H9 (cell line): ENCODE measurements around the gene DDX24. TPM values are rescaled to one million over a fixed set of nuclear protein-coding genes. Genes with fewer than 3 reads are reported as not detected.
A peak's percentile ranks its signal among the peaks of the same experiment; 100 is the strongest.

ENCODE experiments used
- DNase-seq: peaks from one replicate; pipeline ENCODE4 v3.0.0-alpha.2; 2017
- H2AFZ ChIP-seq: one replicate; pipeline ENCODE4 v1.6.1; 2013; ENCODE audit warnings: mild to moderate bottlenecking, low read length, control low read depth, moderate library complexity
- H2AK5ac ChIP-seq: 2 replicates; pipeline ENCODE4 v1.6.1; 2013; ENCODE audit warnings: low read length, control low read depth, mixed read lengths; ENCODE audit not compliant: insufficient read length
- H2BK120ac ChIP-seq: one replicate; pipeline ENCODE4 v1.6.1; 2013; ENCODE audit warnings: low read depth, mild to moderate bottlenecking, low read length, control low read depth, inconsistent platforms; ENCODE audit not compliant: poor library complexity, severe bottlenecking
- H2BK12ac ChIP-seq: 2 replicates; pipeline ENCODE4 v1.6.1; 2013; ENCODE audit warnings: low read length, control low read depth, mixed read lengths, low read depth; ENCODE audit not compliant: insufficient read length
- H2BK15ac ChIP-seq: 2 replicates; pipeline ENCODE4 v1.6.1; 2013; ENCODE audit warnings: low read depth, low read length, control low read depth
- H2BK20ac ChIP-seq: one replicate; pipeline ENCODE4 v1.6.1; 2013; ENCODE audit warnings: low read depth, mild to moderate bottlenecking, low read length, control low read depth, inconsistent platforms; ENCODE audit not compliant: poor library complexity, severe bottlenecking
- H2BK5ac ChIP-seq: 2 replicates; pipeline ENCODE4 v1.6.1; 2013; ENCODE audit warnings: low read length, control low read depth, mixed read lengths; ENCODE audit not compliant: insufficient read length
- H3K14ac ChIP-seq: 2 replicates; pipeline ENCODE4 v1.6.1; 2013; ENCODE audit warnings: low read length, control low read depth; ENCODE audit not compliant: insufficient read depth
- H3K18ac ChIP-seq: 2 replicates; pipeline ENCODE4 v1.6.1; 2013; ENCODE audit warnings: low read depth, mild to moderate bottlenecking, mixed read lengths, low read length, control low read depth; ENCODE audit not compliant: insufficient read length
- H3K23ac ChIP-seq: 2 replicates; pipeline ENCODE4 v1.6.1; 2013; ENCODE audit warnings: low read length, control low read depth, mixed read lengths, low read depth; ENCODE audit not compliant: insufficient read length
- H3K23me2 ChIP-seq: 2 replicates; pipeline ENCODE4 v1.6.1; 2013; ENCODE audit warnings: low read depth, mild to moderate bottlenecking, mixed read lengths, low read length, control low read depth; ENCODE audit not compliant: insufficient read length, poor library complexity, severe bottlenecking
- H3K27ac ChIP-seq: 2 replicates; pipeline ENCODE4 v1.5.1; 2013; ENCODE audit warnings: low read length, control low read depth, mixed read lengths, low read depth; ENCODE audit not compliant: insufficient read length
- H3K27me3 ChIP-seq: 2 replicates; pipeline ENCODE4 v1.6.1; 2013; ENCODE audit warnings: low read length, control low read depth, inconsistent platforms; ENCODE audit not compliant: insufficient read depth
- H3K4ac ChIP-seq: 2 replicates; pipeline ENCODE4 v1.6.1; 2013; ENCODE audit warnings: low read depth, mild to moderate bottlenecking, control low read depth, inconsistent platforms, low read length, moderate library complexity
- H3K4me1 ChIP-seq: 2 replicates; pipeline ENCODE4 v1.6.1; 2013; ENCODE audit warnings: low read length, control low read depth, inconsistent platforms; ENCODE audit not compliant: insufficient read depth
- H3K4me2 ChIP-seq: 2 replicates; pipeline ENCODE4 v1.6.1; 2013; ENCODE audit warnings: low read length, control low read depth, mixed read lengths; ENCODE audit not compliant: insufficient read length, insufficient read depth
- H3K56ac ChIP-seq: 2 replicates; pipeline ENCODE4 v1.6.1; 2013; ENCODE audit warnings: low read depth, mild to moderate bottlenecking, mixed read lengths, low read length, control low read depth; ENCODE audit not compliant: insufficient read length
- H3K79me1 ChIP-seq: 2 replicates; pipeline ENCODE4 v1.6.1; 2013; ENCODE audit warnings: low read depth, mild to moderate bottlenecking, moderate library complexity, low read length, control low read depth, inconsistent platforms; ENCODE audit not compliant: insufficient read depth, poor library complexity, severe bottlenecking
- H3K79me2 ChIP-seq: 2 replicates; pipeline ENCODE4 v1.6.1; 2013; ENCODE audit warnings: low read length, control low read depth, inconsistent platforms; ENCODE audit not compliant: insufficient read depth
- H3K9ac ChIP-seq: 2 replicates; pipeline ENCODE4 v1.6.1; 2013; ENCODE audit warnings: low read length, control low read depth, mixed read lengths; ENCODE audit not compliant: insufficient read length; ENCODE audit errors: extremely low read depth
- H3K9me3 ChIP-seq: one replicate; pipeline ENCODE4 v1.6.1; 2013; ENCODE audit warnings: low read depth, low read length, inconsistent platforms; ENCODE audit not compliant: control insufficient read depth
- H3T11ph ChIP-seq: one replicate; pipeline ENCODE4 v1.6.1; 2013; ENCODE audit warnings: mild to moderate bottlenecking, low read length, control low read depth, inconsistent platforms
- H4K20me1 ChIP-seq: one replicate; pipeline ENCODE4 v1.6.1; 2013; ENCODE audit not compliant: control insufficient read depth, insufficient read length, insufficient read depth
- H4K5ac ChIP-seq: 2 replicates; pipeline ENCODE4 v1.6.1; 2013; ENCODE audit warnings: low read depth, mild to moderate bottlenecking, mixed read lengths, low read length, control low read depth; ENCODE audit not compliant: insufficient read length
- H4K8ac ChIP-seq: replicated peaks from 2 replicates; pipeline ENCODE4 v1.6.1; 2013; ENCODE audit warnings: low read length, control low read depth, mixed read lengths, low read depth; ENCODE audit not compliant: insufficient read length
- H4K91ac ChIP-seq: 2 replicates; pipeline ENCODE4 v1.6.1; 2013; ENCODE audit warnings: low read depth, mild to moderate bottlenecking, moderate library complexity, mixed read lengths, low read length, control low read depth; ENCODE audit not compliant: insufficient read length
- H3K27ac Mint-ChIP-seq, 3 experiments: 2 replicates in 2 of 3; 3 replicates in 1 of 3; pipeline ENCODE4 v1.8.0; 2020 to 2021; ENCODE audit warnings: mixed read lengths in 3 of 3, mild to moderate bottlenecking in 1 of 3, moderate library complexity in 1 of 3
- H3K27me3 Mint-ChIP-seq: 2 replicates; pipeline ENCODE4 v1.8.0; 2021; ENCODE audit warnings: low read depth, mild to moderate bottlenecking, moderate library complexity, mixed read lengths
- H3K36me3 Mint-ChIP-seq, 3 experiments: 2 replicates in 2 of 3; 3 replicates in 1 of 3; pipeline ENCODE4 v1.8.0; 2020 to 2021; ENCODE audit warnings: low read depth in 3 of 3, mixed read lengths in 3 of 3; ENCODE audit not compliant: insufficient read depth in 1 of 3
- H3K4me1 Mint-ChIP-seq, 2 experiments: 2 replicates each; pipeline ENCODE4 v1.8.0; 2020; ENCODE audit warnings: mixed read lengths in 2 of 2
- H3K4me3 Mint-ChIP-seq, 2 experiments: 2 replicates in 1 of 2; 3 replicates in 1 of 2; pipeline ENCODE4 v1.8.0; 2020 to 2021; ENCODE audit warnings: mild to moderate bottlenecking in 2 of 2, mixed read lengths in 2 of 2, moderate library complexity in 1 of 2
- H3K9me3 Mint-ChIP-seq, 2 experiments: 2 replicates in 1 of 2; 3 replicates in 1 of 2; pipeline ENCODE4 v1.8.0; 2020; ENCODE audit warnings: mild to moderate bottlenecking in 2 of 2, mixed read lengths in 2 of 2, moderate library complexity in 1 of 2
- WGBS: extraction: QIAGEN DNeasy Blood & Tissue Kit; methylation state at CpG from one replicate; pipeline ENCODE4 v1.1.7; 2013; ENCODE audit warnings: missing lambda C conversion rate, low lambda C conversion rate, mixed read lengths; ENCODE audit not compliant: insufficient read length; ENCODE audit errors: extremely low coverage; 5-methylcytosine and 5-hydroxymethylcytosine counted together
- total RNA-seq: library from RNA; stranded (reverse); gene quantifications from 2 replicates; pipeline ENCODE4 v1.2.1, GENCODE V29; 2021
- TF ChIP-seq, protein P1 (sequence below): fragments of 200-600 bp; sonication (generic); conservative IDR thresholded peaks from 3 replicates; pipeline ENCODE4 v1.8.0; 2021; ENCODE audit warnings: antibody characterized with exemption, mild to moderate bottlenecking

Gene DDX24
- total RNA-seq, 1 experiment from 2014 or later = 172 TPM

DNA sequence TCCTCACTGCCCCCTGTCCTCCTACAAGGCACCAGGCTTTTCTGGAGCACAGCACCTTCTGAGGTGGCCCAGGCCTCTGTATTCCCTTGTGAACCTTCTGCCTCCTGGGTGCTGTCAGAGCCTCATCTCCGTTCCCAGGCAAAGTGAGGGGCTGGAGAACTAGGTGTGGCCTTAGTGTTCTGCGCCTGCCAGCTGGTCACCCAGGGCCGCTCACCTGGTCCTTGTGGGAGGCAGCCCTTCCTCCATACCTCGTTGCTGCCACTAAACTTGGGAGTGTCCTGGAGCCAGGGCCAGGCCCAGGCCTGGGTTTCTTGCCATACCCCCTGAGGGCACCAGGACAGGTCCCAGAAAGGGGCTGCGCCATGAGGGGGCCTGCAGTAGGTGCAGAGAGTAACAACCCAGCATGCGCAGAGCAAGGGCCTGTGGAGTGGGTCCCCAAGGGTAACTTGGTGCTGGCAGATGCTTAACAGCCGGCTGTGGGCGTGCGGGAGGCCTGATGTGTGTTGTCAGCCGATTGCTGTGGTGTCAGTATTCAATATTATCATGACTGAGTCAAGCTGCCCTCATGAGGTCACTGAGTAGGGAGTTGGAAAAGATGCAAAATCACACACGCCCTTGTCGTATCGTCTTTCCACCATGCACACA lies 37.8 kb downstream of the DDX24 start:
- Histone ChIP-seq H3K27ac (no peak overlapping the region), H4K91ac (no peak overlapping the region), H3K23ac (no peak overlapping the region), H2BK120ac (no peak overlapping the region), H3K79me1 (no peaks in the 10 kb centered on the region), H3K4me2 (no peak overlapping the region), H3K23me2 (no peaks in the 10 kb centered on the region), H3T11ph (no peak overlapping the region), H2BK20ac (no peak overlapping the region), H3K14ac (no peak overlapping the region), H2AFZ (no peak overlapping the region), H3K79me2 (no peaks in the 10 kb centered on the region), H4K20me1 (no peaks in the 10 kb centered on the region), H2AK5ac (no peak overlapping the region), H3K4ac (no peak overlapping the region), H2BK12ac (no peak overlapping the region), H3K9me3 (no peaks in the 10 kb centered on the region), H4K8ac (no peak overlapping the region), H3K27me3 (no peaks in the 10 kb centered on the region), H3K18ac (no peak overlapping the region), H3K4me1 (no peaks in the 10 kb centered on the region), H3K9ac (no peak overlapping the region), H2BK5ac (no peak overlapping the region), H3K56ac (no peak overlapping the region), H4K5ac (no peak overlapping the region), H2BK15ac (no peak overlapping the region)
- Mint-ChIP-seq H3K9me3 (no peaks in the 10 kb centered on the region), H3K27me3 (no peaks in the 10 kb centered on the region), H3K4me3 (no peak overlapping the region; a peak in 1 of 5 replicates), H3K4me1 (peaks cover 4 to 9% of the 10 kb centered on the region in 2 experiments; a peak in 2 of 4 replicates), H3K27ac (peak overlapping the region in 1 of 3 experiments; percentile 76; a peak in 1 of 7 replicates), H3K36me3 (peaks cover 0 to 56% (median 40%) of the 10 kb centered on the region in 3 experiments)
- no peak for DNase-seq
- no CpG with 5 or more reads among the region's 13 CpGs for WGBS
- TF ChIP-seq, protein P1, sequence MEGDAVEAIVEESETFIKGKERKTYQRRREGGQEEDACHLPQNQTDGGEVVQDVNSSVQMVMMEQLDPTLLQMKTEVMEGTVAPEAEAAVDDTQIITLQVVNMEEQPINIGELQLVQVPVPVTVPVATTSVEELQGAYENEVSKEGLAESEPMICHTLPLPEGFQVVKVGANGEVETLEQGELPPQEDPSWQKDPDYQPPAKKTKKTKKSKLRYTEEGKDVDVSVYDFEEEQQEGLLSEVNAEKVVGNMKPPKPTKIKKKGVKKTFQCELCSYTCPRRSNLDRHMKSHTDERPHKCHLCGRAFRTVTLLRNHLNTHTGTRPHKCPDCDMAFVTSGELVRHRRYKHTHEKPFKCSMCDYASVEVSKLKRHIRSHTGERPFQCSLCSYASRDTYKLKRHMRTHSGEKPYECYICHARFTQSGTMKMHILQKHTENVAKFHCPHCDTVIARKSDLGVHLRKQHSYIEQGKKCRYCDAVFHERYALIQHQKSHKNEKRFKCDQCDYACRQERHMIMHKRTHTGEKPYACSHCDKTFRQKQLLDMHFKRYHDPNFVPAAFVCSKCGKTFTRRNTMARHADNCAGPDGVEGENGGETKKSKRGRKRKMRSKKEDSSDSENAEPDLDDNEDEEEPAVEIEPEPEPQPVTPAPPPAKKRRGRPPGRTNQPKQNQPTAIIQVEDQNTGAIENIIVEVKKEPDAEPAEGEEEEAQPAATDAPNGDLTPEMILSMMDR = no peak
